HG03442 (cell line): Measurements from ENCODE around the gene BTAF1.
"Not testable (repeated sequence)": the region's sequence is repeated elsewhere in the genome, so short reads cannot be mapped to it uniquely, and the experiment has no call there.

ENCODE experiments used
- ATAC-seq: cut with Tn5 transposase; IDR thresholded peaks from one replicate; pipeline ENCODE4 v1.9.1; 2021; ENCODE audit warnings: mild to moderate bottlenecking, moderate library complexity; ENCODE audit not compliant: unreplicated experiment

BTAF1 gene

GRCh38 chr10:91976317-91977051 lies 52.9 kb downstream of the BTAF1 start:
- ATAC-seq: no peak

DNA sequence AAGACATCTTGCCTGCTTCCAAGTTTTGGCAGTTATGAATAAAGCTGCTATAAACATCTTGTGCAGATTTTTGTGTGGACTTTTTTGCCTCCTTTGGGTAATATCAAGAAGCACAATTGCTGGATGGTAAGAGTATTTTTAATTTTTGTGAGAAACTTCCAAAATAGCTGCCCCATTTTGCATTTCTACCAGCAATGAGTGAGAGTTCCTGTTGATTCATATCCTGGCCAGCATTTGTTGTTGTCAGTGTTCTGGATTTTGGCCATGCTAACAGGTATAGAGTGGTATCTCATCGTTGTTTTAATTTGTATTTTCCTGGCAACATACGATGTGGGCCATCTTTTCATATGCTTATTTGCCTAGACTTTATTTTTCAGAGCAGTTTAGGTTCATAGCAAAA lies 53.9 kb downstream of the BTAF1 start:
- ATAC-seq: no peak

GRCh38 chr10:91978585-91978984 lies 55.0 kb downstream of the BTAF1 start:
- no peak for ATAC-seq

DNA sequence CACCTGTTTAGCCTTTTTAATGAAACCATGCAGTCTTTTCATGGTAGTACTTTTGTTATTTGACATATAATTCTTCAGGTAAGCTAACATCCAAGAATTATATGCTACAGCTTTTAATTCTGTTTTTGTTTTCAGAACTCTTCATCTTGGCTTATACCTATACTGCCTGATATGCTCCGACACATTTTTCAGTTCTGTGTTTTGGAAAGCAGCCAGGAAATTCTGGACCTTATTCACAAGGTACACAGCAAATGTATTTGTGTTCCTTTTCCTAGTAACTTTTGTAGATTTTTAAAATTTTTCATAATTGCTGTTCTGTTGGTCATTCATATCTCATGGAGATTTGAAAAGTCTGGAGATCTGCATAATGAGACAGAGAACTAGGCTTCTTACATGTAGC lies 56.7 kb downstream of the BTAF1 start:
- no peak for ATAC-seq

- ATAC-seq: no peak
Observed at GRCh38 chr10:91983416-91983815, 59.8 kb downstream of the BTAF1 start.

DNA sequence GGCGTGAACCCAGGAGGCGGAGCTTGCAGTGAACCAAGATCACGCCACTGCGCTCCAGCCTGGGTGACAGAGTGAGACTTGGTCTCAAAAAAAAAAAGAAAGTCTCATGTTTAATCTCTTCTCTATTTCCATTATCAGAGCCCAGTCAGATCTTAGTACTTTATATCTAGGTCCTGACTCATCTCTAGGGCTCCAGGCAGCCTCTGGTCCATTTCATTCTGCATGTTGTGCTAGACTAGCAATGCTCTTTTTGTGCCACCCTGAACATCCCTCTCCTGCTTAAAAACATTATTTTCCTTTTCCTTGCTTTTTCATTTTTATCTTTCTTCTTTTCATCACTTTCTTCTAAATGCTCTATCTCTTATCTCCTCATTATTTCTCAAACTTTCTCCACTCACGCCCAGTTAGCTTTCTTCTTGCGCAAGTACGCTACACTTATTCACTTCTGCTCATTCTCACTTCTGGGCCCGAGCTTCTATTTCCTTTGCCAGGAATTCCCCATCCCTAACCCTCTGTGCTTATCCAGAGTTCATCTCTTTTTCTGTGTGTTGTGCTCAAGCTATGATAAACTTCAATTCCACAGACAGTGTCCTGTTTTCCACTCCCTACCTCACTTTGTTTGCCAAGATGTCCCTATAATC lies 63.9 kb downstream of the BTAF1 start:
- ATAC-seq: no peak

GRCh38 chr10:91992031-91992430 lies 68.5 kb downstream of the BTAF1 start:
- ATAC-seq: no peak

GRCh38 chr10:91996266-91996665 lies 72.7 kb downstream of the BTAF1 start:
- ATAC-seq: no peak

GRCh38 chr10:92001581-92001980 lies 78.0 kb downstream of the BTAF1 start:
- ATAC-seq: no peak

DNA sequence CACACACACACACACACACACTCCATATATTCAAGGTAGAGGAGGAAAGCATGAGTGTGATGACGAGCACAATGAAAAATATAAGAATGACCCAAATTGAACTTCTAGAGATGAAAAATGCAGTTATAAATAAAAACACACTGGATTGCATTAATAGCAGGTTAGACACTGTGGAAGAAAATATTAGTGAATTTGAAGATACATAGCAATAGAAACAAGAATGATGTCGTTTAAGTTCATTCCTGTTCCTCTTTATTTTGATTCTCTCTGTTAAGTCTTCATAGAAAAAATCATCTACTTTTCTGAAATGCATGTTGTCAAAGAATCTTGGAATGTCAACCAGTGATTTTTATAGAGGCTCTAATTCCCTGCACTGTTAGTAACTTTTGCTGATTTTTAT lies 78.4 kb downstream of the BTAF1 start:
- no peak for ATAC-seq

DNA sequence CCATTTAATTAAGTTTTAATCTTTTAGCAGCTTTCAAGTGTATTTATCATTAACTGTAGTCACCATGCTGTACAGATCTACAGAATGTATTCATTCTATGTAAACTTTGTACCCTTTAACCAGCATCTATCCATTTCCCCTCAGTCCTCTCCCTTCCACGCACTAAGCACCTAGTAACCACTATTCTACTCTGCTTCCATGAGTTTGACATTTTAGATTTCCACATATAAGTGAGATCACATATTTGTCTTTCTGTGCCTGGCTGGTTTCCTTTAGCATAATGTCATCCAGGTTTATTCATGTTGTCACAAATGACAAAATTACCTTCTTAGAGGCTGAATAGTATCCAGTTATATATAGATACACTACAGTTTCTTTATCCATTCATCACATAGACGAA lies 79.7 kb downstream of the BTAF1 start:
- ATAC-seq: no peak

GRCh38 chr10:92005978-92006377 lies 82.4 kb downstream of the BTAF1 start:
- no peak for ATAC-seq

- no peak for ATAC-seq
Observed at GRCh38 chr10:92009445-92009844, 85.9 kb downstream of the BTAF1 start.

GRCh38 chr10:92010047-92010735 lies 86.6 kb downstream of the BTAF1 start:
- no peak for ATAC-seq

- ATAC-seq: no peak
Observed at GRCh38 chr10:92011560-92012214, 88.1 kb downstream of the BTAF1 start.

GRCh38 chr10:92014620-92015019 lies 91.0 kb downstream of the BTAF1 start:
- ATAC-seq: no peak

DNA sequence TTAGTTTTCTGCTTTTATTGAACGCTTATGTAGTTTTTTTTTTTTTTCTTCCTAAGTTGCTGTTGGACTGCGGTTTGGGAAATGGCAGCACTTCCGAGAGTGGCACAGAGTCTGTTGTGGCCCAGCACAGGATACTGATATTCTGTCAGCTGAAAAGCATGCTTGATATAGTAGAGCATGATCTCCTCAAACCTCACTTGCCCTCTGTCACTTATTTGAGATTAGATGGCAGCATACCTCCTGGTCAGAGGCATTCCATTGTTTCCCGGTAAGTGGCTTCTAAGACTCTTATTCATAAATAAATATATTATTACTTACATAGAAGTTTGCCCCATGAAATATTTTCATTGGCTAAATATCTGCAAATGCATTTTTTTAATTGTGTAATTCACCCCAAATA lies 101.1 kb downstream of the BTAF1 start:
- no peak for ATAC-seq

- ATAC-seq: not testable (repeated sequence)
Observed at GRCh38 chr10:92025340-92025739, 101.8 kb downstream of the BTAF1 start.

GRCh38 chr10:92027141-92027540 lies 103.6 kb downstream of the BTAF1 start:
- no peak for ATAC-seq

DNA sequence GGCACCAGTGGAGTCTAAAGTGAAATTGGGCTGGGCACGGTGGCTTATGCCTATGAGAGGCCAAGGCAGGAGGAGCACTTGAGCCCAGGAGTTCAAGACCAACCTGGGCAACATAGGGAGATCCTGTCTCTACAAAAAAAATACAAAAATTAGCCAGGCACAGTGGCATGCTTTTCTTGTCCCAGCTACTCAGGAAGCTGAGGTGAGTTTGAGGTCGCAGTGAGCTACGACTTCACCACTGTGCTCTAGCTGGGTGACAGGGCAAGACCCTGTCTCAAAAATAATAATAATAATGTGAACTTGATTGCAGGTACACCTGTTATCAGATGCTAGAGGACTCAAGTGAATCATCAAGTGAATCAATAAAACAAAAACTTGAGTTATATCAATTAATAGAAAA lies 108.0 kb downstream of the BTAF1 start:
- ATAC-seq: no peak

- not testable (repeated sequence) for ATAC-seq
Observed at GRCh38 chr10:92033070-92033469, 109.5 kb downstream of the BTAF1 start.

GRCh38 chr10:92038949-92039348 lies 115.4 kb downstream of the BTAF1 start:
- no peak for ATAC-seq
